CD4-positive, alpha-beta T cell treated with Interleukin-6 for 4 hours (primary cell): ENCODE measurements around the gene AP3B1.
A peak's percentile ranks its signal among the peaks of the same experiment; 100 is the strongest.
"Not testable (repeated sequence)": the region's sequence is repeated elsewhere in the genome, so short reads cannot be mapped to it uniquely, and the experiment has no call there.

Experiments
- DNase-seq: peaks from one replicate; pipeline ENCODE4 v3.0.0-alpha.2; 2020; ENCODE audit warnings: mixed read lengths

AP3B1 gene

GRCh38 chr5:78237911-78238310 is 56.6 kb downstream of the AP3B1 start:
- no peak for DNase-seq

DNA sequence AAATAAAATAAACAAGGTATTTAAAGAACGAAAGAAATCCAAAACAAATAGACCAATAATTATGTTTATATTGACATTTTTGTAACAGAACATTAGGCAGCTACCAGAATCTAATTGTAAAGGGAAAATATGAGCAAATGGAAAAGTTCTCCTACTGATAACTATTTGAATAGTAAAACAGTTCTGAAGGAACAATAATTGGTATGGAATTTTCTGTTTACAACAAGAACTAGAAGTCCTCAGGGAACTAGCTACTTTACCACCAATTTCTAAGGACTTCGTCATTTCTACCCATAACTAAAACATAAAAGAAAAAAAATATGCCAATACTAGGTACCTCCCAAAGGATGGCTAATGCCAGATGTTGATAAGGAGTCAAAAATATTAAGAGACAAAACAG is 58.5 kb downstream of the AP3B1 start:
- no peak for DNase-seq

GRCh38 chr5:78235289-78235688 is 59.2 kb downstream of the AP3B1 start:
- DNase-seq = no peak

GRCh38 chr5:78234804-78235203 is 59.7 kb downstream of the AP3B1 start:
- no peak for DNase-seq

- no peak for DNase-seq
Measured at GRCh38 chr5:78232163-78232562, 62.3 kb downstream of the AP3B1 start.

DNA sequence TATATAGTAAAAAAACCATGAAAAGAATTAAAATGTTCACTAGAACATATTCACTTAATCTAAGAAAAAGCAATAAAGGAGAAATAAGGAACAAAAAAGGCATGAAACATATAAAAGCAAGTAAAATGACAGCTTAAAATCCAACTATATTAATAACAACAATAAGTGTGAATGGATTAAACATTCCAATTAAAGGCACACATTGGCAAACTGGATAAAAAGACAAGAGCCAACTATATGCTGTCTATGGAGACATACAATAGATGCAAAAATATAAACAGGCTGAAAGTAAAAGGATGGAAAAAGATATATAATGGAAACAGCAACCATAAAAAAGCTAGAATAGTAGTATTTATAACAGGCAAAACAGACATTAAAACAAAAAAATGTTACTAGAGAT is 70.1 kb downstream of the AP3B1 start:
- DNase-seq = no peak

- no peak for DNase-seq
Measured at GRCh38 chr5:78221964-78222451, 72.5 kb downstream of the AP3B1 start.

GRCh38 chr5:78221467-78221866 is 73.0 kb downstream of the AP3B1 start:
- no peak for DNase-seq

GRCh38 chr5:78215972-78216371 is 78.5 kb downstream of the AP3B1 start:
- DNase-seq = no peak

GRCh38 chr5:78215565-78215964 is 78.9 kb downstream of the AP3B1 start:
- no peak for DNase-seq

- no peak for DNase-seq
Measured at GRCh38 chr5:78213799-78214198, 80.7 kb downstream of the AP3B1 start.

DNA sequence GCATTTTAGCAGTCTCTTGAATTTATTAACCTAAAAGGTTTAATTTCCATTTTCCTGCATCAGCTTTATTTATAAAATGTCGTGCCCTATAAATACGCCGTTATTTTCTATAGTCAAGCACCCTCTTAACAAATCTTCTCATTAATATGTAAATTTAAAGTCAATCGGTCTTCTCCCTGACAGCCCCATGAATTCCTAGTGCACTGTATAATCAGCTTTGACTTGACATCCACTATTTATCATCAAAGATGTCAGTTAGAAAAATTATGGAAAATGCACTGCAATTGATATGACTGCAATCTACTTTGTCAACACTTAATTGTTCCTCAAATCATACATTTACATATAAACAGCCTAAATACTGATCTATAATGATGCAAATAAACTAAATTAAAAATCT is 83.4 kb downstream of the AP3B1 start:
- DNase-seq = no peak

DNA sequence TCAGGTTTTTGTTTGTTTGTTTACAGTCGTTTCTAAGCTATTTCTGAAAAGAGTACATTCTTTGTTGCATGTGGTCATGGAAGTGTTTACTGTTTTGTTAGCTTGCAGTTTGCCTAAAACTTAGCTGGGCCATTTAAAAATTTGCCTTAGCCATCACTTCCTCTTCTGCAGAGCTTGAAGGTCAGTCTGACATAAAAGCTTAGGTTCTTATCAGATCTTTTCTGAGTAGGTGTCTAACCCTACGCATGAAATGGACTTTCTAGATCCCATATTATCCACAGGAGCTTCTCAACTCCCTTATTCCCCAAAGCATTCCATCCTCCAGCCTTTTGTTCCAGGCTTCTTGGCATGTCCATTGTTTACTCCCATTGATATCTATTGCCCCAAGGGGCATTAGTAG is 90.3 kb downstream of the AP3B1 start:
- no peak for DNase-seq

DNA sequence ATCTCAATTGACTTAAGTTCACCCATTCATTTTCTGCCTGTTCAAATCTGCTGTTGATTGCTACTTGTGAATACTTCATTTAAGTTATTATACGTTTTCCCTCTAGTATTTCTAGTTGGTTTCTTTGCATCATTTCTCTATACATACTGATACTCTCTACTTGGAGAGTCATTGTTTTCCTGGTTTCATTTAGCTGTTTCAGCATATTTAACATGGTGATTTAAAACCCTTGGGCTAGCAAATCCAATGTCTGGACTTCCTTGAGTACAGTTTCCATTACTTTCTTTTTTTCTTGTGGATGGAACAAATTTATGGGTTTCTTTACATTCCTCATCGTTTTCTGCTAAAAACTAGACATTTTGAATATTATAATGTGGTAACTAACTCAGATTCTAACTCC is 90.7 kb downstream of the AP3B1 start:
- DNase-seq = no peak

DNA sequence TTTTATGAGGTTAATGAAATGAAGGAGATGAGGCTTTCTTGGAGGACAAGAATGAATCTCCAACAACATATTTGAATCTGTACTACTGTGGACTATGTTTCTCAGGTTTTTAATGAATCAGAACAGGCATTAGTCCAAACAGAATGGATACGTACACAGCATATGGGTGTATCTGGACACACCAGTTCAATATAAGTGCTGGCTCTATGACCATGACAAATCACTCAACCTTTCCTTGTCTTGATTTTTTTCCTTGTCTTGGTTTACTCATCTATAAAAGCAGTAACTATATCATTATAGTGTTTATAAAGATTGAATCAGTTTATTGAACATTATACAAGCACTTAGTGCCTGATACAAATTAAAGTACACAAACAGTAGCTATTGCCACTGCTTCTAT is 104.1 kb downstream of the AP3B1 start:
- no peak for DNase-seq

DNA sequence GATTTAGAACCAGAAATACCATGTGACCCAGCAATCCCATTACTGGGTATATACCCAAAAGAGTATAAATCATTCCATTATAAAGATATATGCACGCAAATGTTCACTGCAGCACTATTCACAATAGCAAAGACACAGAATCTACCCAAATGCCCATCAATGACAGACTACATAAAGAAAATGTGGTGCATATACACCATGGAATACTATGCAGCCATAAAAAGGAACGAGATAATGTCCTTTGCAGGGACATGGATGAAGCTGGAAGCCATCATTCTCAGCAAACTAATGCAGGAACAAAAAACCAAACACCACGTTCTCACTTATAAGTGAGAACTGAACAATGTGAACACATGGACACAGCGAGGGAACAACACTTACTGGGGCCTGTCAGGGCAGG is 105.8 kb downstream of the AP3B1 start:
- DNase-seq = not testable (repeated sequence)

DNA sequence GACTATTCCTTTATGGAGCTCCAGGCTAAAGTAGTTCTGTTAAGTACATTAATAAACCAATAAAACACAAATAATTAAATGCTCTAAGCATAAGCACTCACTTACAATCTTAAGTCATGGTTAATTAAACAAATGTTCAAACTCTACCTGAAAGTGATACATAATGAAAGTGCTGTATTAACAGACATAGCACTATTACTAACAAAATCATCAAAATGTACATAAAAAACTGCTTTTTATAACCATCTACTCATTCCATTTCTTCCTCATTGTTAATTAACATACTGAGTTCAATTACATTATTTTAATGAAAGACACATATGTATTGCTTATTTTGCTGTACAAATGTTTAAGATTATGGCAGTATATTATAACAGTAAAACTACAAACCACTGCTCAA is 107.3 kb downstream of the AP3B1 start:
- DNase-seq = no peak

- no peak for DNase-seq
Measured at GRCh38 chr5:78182838-78183237, 111.7 kb downstream of the AP3B1 start.

GRCh38 chr5:78178356-78178755 is 116.1 kb downstream of the AP3B1 start:
- no peak for DNase-seq

- not testable (repeated sequence) for DNase-seq
Measured at GRCh38 chr5:78170335-78170734, 124.2 kb downstream of the AP3B1 start.

DNA sequence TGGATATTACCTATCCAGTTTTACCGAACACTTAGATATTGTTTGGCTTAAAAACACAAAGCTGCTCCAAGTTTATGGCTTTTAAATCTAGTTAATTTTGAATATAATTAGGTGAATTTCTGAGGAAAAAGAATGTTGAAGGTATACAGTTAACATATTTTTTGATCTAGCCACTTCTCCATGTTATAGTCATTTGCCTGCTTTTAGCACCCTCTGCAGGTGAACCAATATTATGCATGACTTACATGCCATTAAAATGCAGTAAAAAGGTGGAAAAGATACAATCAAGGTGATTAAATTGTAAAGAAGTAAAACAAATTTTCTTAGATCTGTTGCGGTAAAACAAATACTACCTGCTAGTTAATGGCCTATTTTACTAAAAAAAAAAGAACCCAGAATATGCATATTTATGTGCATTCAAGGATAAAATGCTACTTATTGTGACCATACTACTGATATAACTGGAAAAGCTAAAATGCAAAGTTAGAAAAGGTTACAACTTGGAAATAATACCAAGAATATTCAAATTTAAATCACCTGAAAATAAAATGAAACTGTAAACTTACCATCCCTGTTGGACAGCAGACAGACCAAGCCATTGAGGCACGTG is 132.1 kb downstream of the AP3B1 start:
- peak; percentile 7 for DNase-seq

DNA sequence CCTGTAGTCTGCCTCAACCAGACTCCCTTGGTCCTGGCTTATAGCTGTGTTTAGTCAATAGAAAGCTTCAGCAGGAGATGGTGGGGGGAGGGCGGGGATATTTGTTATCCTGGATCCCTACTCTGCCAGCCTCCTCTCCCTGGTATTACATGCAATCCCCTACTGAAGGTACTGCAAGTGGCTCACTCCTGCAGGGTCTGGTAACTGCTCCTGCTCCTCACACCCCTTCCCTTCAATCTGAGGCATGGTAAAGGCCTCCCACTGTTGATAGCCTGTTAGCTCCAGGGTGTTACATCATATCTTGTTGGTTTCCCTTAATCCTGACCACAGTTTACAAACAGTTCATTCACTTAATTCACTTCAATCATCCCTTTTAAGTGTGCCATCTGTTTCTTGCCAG is 137.5 kb downstream of the AP3B1 start:
- no peak for DNase-seq

DNA sequence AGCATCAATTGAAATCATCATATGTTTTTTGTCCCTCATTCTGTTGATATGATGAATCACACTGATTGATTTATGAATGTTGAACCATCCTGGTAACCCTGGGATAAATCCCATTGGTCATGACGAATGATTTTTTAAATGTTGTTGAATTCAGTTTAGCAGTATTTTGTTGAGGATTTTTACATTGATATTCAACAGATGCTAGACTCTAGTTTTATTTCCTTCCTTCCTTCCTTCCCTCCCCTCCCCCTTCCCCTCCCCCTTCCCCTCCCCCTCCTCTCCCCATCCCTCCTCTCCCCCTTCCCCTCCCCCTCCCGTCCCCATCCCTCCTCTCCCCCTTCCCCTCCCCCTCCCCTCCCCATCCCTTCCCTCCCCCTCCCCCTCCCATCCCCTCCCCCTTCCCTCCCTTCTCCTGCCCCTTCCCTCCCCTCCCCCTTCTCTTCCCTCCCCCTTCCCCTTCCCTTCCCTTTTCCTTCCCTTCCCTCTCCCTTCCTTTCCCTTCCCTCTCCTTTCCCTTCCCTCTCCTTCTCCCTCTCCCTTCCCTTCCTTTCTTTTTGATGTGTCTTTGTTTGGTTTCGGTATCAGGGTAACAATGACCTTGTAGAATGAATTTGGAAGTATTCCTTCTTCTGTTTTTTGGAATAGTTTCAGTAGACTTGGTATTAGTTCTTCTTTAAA is 142.8 kb downstream of the AP3B1 start:
- no peak for DNase-seq

GRCh38 chr5:78137290-78137689 is 157.2 kb downstream of the AP3B1 start:
- no peak for DNase-seq

DNA sequence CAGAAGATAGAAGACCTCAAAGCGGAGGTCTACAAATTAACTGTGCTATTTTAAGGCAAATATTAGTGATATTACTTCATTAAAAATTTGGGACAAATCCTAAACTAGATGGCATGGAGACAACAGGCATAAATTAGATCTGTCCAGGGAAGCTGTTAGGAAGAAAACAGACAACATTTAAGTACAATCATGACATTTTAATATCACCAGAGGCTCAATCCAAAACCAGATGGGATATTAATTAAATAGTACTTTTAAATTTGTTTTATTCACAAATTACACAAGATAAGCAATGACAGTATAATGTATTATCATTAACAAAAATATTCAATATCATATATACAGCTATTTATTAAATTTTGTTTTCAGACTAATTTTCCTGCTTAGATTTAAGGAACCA is 161.1 kb downstream of the AP3B1 start:
- DNase-seq = no peak
